HG02870 (cell line): ENCODE results near the gene DEFB128.

Experiments used
- ATAC-seq: cut with Tn5 transposase; IDR thresholded peaks from one replicate; pipeline ENCODE4 v1.9.1; 2021; ENCODE audit warnings: mild to moderate bottlenecking, moderate library complexity; ENCODE audit not compliant: unreplicated experiment

The DEFB128 gene

GRCh38 chr20:157154-157553 lies 32.4 kb downstream of the DEFB128 start, which contains the start of gene DEFB127:
TSS of gene DEFB127 (plus strand) at chr20:157454. CDS start at chr20:157545, 91 bp downstream.
- ATAC-seq = no peak

GRCh38 chr20:152131-152530 lies 37.4 kb downstream of the DEFB128 start:
- no peak for ATAC-seq

GRCh38 chr20:145877-146276 lies 43.6 kb downstream of the DEFB128 start:
- ATAC-seq = no peak

GRCh38 chr20:142290-142689 lies 47.2 kb downstream of the DEFB128 start, which contains the start of gene DEFB126:
TSS of gene DEFB126 (plus strand) at chr20:142590. CDS start at chr20:142629, 39 bp downstream.
- no peak for ATAC-seq
